ENCODE data around the gene SEC14L3.
A peak's percentile ranks its signal among the peaks of the same experiment; 100 is the strongest.

Gene SEC14L3

GRCh38 chr22:30420347-30421125 is 51.3 kb downstream of the SEC14L3 start:
- no peak overlapping the region for H3K4me3 ChIP-seq (ENCODE audit: low read depth, low read length)
- TF ChIP-seq, protein P1, sequence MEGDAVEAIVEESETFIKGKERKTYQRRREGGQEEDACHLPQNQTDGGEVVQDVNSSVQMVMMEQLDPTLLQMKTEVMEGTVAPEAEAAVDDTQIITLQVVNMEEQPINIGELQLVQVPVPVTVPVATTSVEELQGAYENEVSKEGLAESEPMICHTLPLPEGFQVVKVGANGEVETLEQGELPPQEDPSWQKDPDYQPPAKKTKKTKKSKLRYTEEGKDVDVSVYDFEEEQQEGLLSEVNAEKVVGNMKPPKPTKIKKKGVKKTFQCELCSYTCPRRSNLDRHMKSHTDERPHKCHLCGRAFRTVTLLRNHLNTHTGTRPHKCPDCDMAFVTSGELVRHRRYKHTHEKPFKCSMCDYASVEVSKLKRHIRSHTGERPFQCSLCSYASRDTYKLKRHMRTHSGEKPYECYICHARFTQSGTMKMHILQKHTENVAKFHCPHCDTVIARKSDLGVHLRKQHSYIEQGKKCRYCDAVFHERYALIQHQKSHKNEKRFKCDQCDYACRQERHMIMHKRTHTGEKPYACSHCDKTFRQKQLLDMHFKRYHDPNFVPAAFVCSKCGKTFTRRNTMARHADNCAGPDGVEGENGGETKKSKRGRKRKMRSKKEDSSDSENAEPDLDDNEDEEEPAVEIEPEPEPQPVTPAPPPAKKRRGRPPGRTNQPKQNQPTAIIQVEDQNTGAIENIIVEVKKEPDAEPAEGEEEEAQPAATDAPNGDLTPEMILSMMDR (IDR thresholded peaks at IDR 0.05; ENCODE audit: control insufficient read depth, extremely low read depth, insufficient read depth), result no peak
- DNase-seq (ENCODE audit: low read depth), result no peak

- peak; percentile 94 for DNase-seq (ENCODE audit: low read depth)
- TF ChIP-seq, protein P1 (IDR thresholded peaks at IDR 0.05; ENCODE audit: control insufficient read depth, extremely low read depth, insufficient read depth), result no peak
- H3K4me3 ChIP-seq (ENCODE audit: low read depth, low read length), result peak overlapping the region; percentile 6; the same call in 1 of the 2 replicates
Observed at GRCh38 chr22:30416837-30417236, 55.0 kb downstream of the SEC14L3 start.

GRCh38 chr22:30416403-30416802 is 55.4 kb downstream of the SEC14L3 start:
- no peak for DNase-seq (ENCODE audit: low read depth)
- TF ChIP-seq, protein P1 (IDR thresholded peaks at IDR 0.05; ENCODE audit: control insufficient read depth, extremely low read depth, insufficient read depth), result no peak

GRCh38 chr22:30414525-30415047 is 57.2 kb downstream of the SEC14L3 start:
- H3K4me3 ChIP-seq (ENCODE audit: low read depth, low read length), result no peak overlapping the region
- DNase-seq (ENCODE audit: low read depth), result no peak
- TF ChIP-seq, protein P1 (IDR thresholded peaks at IDR 0.05; ENCODE audit: control insufficient read depth, extremely low read depth, insufficient read depth), result no peak

More at GRCh38 chr22:30416403-30416802, 55.4 kb downstream of the SEC14L3 start:
- H3K4me3 ChIP-seq (ENCODE audit: low read depth, low read length), result peak overlapping the region; percentile 6; the same call in 1 of the 2 replicates

DNA sequence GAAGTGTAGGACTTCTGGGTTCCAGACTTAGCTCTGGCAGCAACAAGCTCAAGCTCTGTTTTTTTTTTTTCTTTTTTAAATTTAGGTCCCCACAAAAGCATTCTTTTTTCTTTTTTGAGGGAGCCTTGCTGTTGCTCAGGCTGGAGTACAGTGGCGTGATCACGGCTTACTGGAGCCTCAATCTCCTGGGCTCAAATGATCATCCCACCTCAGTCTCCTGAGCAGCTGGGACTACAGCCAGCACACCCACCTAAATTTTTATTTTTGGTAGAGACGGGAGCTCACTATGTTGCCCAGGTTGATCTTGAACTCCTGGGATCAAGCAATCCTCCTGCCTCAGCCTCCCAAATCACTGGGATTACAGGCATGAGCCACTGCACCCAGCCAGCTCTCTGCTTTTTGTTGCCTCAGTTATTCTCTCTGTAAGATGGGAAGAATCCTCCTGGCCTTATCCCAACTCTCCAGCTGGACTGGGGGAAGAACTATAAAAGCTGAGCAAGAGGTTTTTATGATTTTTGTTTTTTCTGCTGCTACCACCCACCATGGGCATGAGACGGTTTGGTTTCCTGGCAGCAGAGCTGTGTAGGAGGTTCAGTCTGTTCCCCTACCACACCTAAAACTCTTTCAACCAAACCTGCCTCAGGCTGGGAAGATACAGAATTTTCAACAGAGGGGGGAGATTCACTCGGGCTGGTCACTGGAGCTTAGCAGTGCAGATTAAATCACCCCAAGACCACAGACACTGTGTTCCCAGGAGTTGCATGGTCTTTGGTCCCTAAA is 57.9 kb downstream of the SEC14L3 start:
- no peak overlapping the region for H3K4me3 ChIP-seq (ENCODE audit: low read depth, low read length)
- TF ChIP-seq, protein P1 (IDR thresholded peaks at IDR 0.05; ENCODE audit: control insufficient read depth, extremely low read depth, insufficient read depth), result no peak
- DNase-seq (ENCODE audit: low read depth), result no peak

DNA sequence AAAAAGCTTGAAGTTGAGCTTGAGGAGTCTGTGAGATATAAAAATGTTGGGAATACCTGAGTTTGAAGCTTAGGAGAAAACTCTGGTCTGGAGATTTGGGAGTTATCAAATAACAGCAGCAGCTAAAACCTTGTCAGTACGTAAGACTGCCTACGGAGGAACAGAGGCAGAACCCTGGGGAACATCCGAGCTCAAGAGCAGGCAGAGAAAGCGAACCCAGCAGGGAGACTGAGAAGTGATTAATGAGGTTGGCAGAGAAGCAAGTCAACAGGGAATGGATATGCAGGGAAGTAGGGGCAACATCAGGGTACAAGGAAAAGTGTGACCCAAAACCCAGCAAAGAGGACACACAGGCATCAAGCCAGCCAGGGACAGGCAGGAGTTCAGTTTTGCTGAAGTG is 58.8 kb downstream of the SEC14L3 start:
- H3K4me3 ChIP-seq (ENCODE audit: low read depth, low read length), result no peak overlapping the region
- no peak for DNase-seq (ENCODE audit: low read depth)
- TF ChIP-seq, protein P1 (IDR thresholded peaks at IDR 0.05; ENCODE audit: control insufficient read depth, extremely low read depth, insufficient read depth), result no peak

Measured in LNCaP clone FGC (cell line).